ENCODE results near the gene GRK3.
"Not testable (repeated sequence)": the region's sequence is repeated elsewhere in the genome, so short reads cannot be mapped to it uniquely, and the experiment has no call there.

DNA sequence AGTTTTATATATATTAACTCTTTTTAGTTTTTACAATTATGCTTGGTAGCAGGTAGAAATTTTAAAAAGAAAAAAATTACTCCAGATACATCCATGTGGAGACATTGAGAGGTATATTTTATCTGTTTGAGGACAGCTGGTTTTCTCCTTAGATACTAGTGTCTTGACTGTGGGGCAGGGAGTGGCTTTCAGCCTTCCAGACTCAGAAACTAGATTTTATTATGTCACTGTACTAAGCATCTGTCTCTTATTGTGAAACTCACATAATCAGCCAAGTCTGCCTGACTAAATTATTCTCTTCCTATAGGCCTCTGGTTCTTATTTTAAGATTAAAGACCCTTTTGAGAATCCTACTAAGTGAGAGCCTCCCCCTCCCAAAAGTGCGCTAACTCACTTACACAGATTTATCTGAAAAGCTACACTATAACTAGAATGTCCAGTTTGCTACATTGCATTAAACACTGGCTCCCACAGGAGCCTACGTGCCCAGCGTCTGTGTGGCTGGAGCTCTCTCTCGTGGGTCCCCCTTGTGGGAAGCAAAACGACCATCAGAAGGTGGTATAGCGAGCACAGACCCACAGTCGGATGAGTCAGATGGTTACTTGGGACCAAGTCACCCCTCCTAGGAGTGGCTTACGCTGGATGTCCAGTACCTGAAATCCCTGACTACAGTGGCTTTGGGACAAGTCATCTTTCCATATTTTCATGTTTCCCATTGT is 11.4 kb downstream of the GRK3 start:
- TF ChIP-seq CTCF (IDR thresholded peaks at IDR 0.05; ENCODE audit: insufficient read depth, low read length); POLR2AphosphoS5 (IDR thresholded peaks at IDR 0.05; ENCODE audit: low read depth); GABPA (IDR thresholded peaks at IDR 0.05; ENCODE audit: low read depth): not testable (repeated sequence)
- TF ChIP-seq, protein P1, sequence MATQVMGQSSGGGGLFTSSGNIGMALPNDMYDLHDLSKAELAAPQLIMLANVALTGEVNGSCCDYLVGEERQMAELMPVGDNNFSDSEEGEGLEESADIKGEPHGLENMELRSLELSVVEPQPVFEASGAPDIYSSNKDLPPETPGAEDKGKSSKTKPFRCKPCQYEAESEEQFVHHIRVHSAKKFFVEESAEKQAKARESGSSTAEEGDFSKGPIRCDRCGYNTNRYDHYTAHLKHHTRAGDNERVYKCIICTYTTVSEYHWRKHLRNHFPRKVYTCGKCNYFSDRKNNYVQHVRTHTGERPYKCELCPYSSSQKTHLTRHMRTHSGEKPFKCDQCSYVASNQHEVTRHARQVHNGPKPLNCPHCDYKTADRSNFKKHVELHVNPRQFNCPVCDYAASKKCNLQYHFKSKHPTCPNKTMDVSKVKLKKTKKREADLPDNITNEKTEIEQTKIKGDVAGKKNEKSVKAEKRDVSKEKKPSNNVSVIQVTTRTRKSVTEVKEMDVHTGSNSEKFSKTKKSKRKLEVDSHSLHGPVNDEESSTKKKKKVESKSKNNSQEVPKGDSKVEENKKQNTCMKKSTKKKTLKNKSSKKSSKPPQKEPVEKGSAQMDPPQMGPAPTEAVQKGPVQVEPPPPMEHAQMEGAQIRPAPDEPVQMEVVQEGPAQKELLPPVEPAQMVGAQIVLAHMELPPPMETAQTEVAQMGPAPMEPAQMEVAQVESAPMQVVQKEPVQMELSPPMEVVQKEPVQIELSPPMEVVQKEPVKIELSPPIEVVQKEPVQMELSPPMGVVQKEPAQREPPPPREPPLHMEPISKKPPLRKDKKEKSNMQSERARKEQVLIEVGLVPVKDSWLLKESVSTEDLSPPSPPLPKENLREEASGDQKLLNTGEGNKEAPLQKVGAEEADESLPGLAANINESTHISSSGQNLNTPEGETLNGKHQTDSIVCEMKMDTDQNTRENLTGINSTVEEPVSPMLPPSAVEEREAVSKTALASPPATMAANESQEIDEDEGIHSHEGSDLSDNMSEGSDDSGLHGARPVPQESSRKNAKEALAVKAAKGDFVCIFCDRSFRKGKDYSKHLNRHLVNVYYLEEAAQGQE (IDR thresholded peaks at IDR 0.05; ENCODE audit: insufficient replicate concordance, low read depth), result not testable (repeated sequence)
